Neural progenitor cell (in vitro differentiated cells): Measurements from ENCODE around the gene BCR. TPM values are rescaled to one million over a fixed set of nuclear protein-coding genes. Genes with fewer than 3 reads are reported as not detected.

ENCODE experiments used
- DNase-seq: peaks from one replicate; pipeline ENCODE4 v3.0.0-alpha.2; 2016; ENCODE audit warnings: low spot score
- H2AFZ ChIP-seq: fragments of 200-600 bp; sonication (generic); replicated peaks from 2 replicates; pipeline ENCODE4 v1.6.1; 2016; ENCODE audit warnings: antibody characterized with exemption
- H3F3A ChIP-seq: fragments of 200-600 bp; sonication (generic); 2 replicates; pipeline ENCODE4 v1.6.1; 2016; ENCODE audit warnings: antibody characterized with exemption, low read depth
- H3K27ac ChIP-seq: fragments of 200-600 bp; sonication (generic); 2 replicates; pipeline ENCODE4 v1.5.1; 2016; ENCODE audit warnings: mild to moderate bottlenecking
- H3K27me3 ChIP-seq: fragments of 200-600 bp; sonication (generic); 2 replicates; pipeline ENCODE4 v1.6.1; 2016; ENCODE audit warnings: mild to moderate bottlenecking, moderate library complexity
- H3K36me3 ChIP-seq: fragments of 200-600 bp; sonication (generic); 2 replicates; pipeline ENCODE4 v1.5.1; 2016
- H3K4me1 ChIP-seq: fragments of 200-600 bp; sonication (generic); 2 replicates; pipeline ENCODE4 v1.6.1; 2016; ENCODE audit warnings: mixed run types
- H3K4me2 ChIP-seq: fragments of 200-600 bp; sonication (generic); 2 replicates; pipeline ENCODE4 v1.6.1; 2016
- H3K4me3 ChIP-seq: fragments of 200-600 bp; sonication (generic); 2 replicates; pipeline ENCODE4 v1.5.1; 2016
- H3K79me2 ChIP-seq: fragments of 200-600 bp; sonication (generic); 2 replicates; pipeline ENCODE4 v1.6.1; 2016; ENCODE audit warnings: low read depth
- H3K9ac ChIP-seq: fragments of 200-600 bp; sonication (generic); 2 replicates; pipeline ENCODE4 v1.6.1; 2016
- H3K9me3 ChIP-seq: fragments of 200-600 bp; sonication (generic); 2 replicates; pipeline ENCODE4 v1.5.1; 2016; ENCODE audit warnings: low read depth
- H4K20me1 ChIP-seq: fragments of 200-600 bp; sonication (generic); 2 replicates; pipeline ENCODE4 v1.6.1; 2016; ENCODE audit warnings: low read depth
- H3K27ac Mint-ChIP-seq: 3 replicates; pipeline ENCODE4 v1.8.0; 2021; ENCODE audit warnings: mixed read lengths
- H3K27me3 Mint-ChIP-seq: 2 replicates; pipeline ENCODE4 v1.8.0; 2022; ENCODE audit warnings: low read depth, mild to moderate bottlenecking, inconsistent platforms, moderate library complexity, mixed read lengths; ENCODE audit not compliant: insufficient read depth
- H3K36me3 Mint-ChIP-seq: 3 replicates; pipeline ENCODE4 v1.8.0; 2021; ENCODE audit warnings: mixed read lengths
- H3K4me1 Mint-ChIP-seq: 3 replicates; pipeline ENCODE4 v1.8.0; 2021; ENCODE audit warnings: mixed read lengths
- H3K4me3 Mint-ChIP-seq: 3 replicates; pipeline ENCODE4 v1.8.0; 2021; ENCODE audit warnings: mild to moderate bottlenecking, moderate library complexity, mixed read lengths
- H3K9me3 Mint-ChIP-seq: 3 replicates; pipeline ENCODE4 v1.8.0; 2020; ENCODE audit warnings: mixed read lengths
- CTCF ChIP-seq: fragments of 200-600 bp; sonication (generic); IDR thresholded peaks from 2 replicates; pipeline ENCODE4 v1.5.1; 2017; ENCODE audit warnings: antibody characterized with exemption, mild to moderate bottlenecking
- EZH2 ChIP-seq: fragments of 200-600 bp; sonication (generic); IDR thresholded peaks from 2 replicates; pipeline ENCODE4 v1.6.1; 2017; ENCODE audit warnings: antibody characterized with exemption, mild to moderate bottlenecking, moderate library complexity
- EZH2phosphoT487 ChIP-seq: fragments of 200-600 bp; sonication (generic); IDR thresholded peaks from 2 replicates; pipeline ENCODE4 v1.6.1; 2017; ENCODE audit warnings: antibody characterized with exemption
- total RNA-seq: library from RNA; depleted of rRNA; stranded (reverse); fragments of >200 nt; gene quantifications from 2 replicates; pipeline ENCODE4 v1.2.3, GENCODE V29; 2015; ENCODE audit warnings: low replicate concordance

The BCR gene
- total RNA-seq, 1 donor from 2014 or later: 35.5 TPM

- Mint-ChIP-seq H3K27ac (peak overlapping the region; percentile 82), H3K27me3 (peaks cover 2% of the 10 kb centered on the region), H3K4me3 (peak overlapping the region; percentile 30), H3K9me3 (peaks cover 5% of the 10 kb centered on the region), H3K4me1 (peaks cover 79% of the 10 kb centered on the region), H3K36me3 (peaks cover 15% of the 10 kb centered on the region)
- DNase-seq: no peak
- peaks cover 73% of the 10 kb centered on the region for H3K79me2 ChIP-seq
- TF ChIP-seq CTCF (no peak), EZH2phosphoT487 (no peak), EZH2 (no peak)
- H3K9me3 ChIP-seq: no peaks in the 10 kb centered on the region
- no peak overlapping the region for H3K4me2 ChIP-seq
- H3K9ac ChIP-seq: no peak overlapping the region
- H3K27ac ChIP-seq: no peak overlapping the region
- H3K4me1 ChIP-seq: peaks cover 57% of the 10 kb centered on the region
- H3K27me3 ChIP-seq: no peaks in the 10 kb centered on the region
- H3K4me3 ChIP-seq: no peak overlapping the region
- peaks cover 50% of the 10 kb centered on the region for H3F3A ChIP-seq
- H2AFZ ChIP-seq: no peak overlapping the region
- H4K20me1 ChIP-seq: peaks cover 59% of the 10 kb centered on the region
- no peaks in the 10 kb centered on the region for H3K36me3 ChIP-seq
Measured at GRCh38 chr22:23239429-23239828, 59.1 kb downstream of the BCR start.

GRCh38 chr22:23240639-23241389, 60.5 kb downstream of the BCR start:
- peaks cover 50% of the 10 kb centered on the region for H3F3A ChIP-seq
- no peak overlapping the region for H3K9ac ChIP-seq
- DNase-seq: peak; percentile 50
- H2AFZ ChIP-seq: no peak overlapping the region
- no peaks in the 10 kb centered on the region for H3K27me3 ChIP-seq
- TF ChIP-seq EZH2 (no peak), CTCF (peak; percentile 47), EZH2phosphoT487 (no peak)
- peak overlapping the region; percentile 16 for H3K4me3 Mint-ChIP-seq
- H3K4me2 ChIP-seq: peak overlapping the region; percentile 80
- peaks cover 62% of the 10 kb centered on the region for H3K4me1 ChIP-seq
- peaks cover 73% of the 10 kb centered on the region for H3K79me2 ChIP-seq
- H3K4me1 Mint-ChIP-seq: peaks cover 88% of the 10 kb centered on the region
- H3K27ac Mint-ChIP-seq: peak overlapping the region; percentile 99
- H3K4me3 ChIP-seq: no peak overlapping the region
- peaks cover 57% of the 10 kb centered on the region for H4K20me1 ChIP-seq
- H3K36me3 Mint-ChIP-seq: peaks cover 8% of the 10 kb centered on the region
- no peaks in the 10 kb centered on the region for H3K36me3 ChIP-seq
- no peak overlapping the region for H3K27ac ChIP-seq
- peaks cover 2% of the 10 kb centered on the region for H3K27me3 Mint-ChIP-seq
- H3K9me3 Mint-ChIP-seq: peaks cover 2% of the 10 kb centered on the region
- no peaks in the 10 kb centered on the region for H3K9me3 ChIP-seq

GRCh38 chr22:23241562-23242472, 61.5 kb downstream of the BCR start:
- Histone ChIP-seq H3K79me2 (peaks cover 73% of the 10 kb centered on the region), H3K4me1 (peaks cover 59% of the 10 kb centered on the region), H3K36me3 (no peaks in the 10 kb centered on the region), H3K9ac (no peak overlapping the region), H4K20me1 (peaks cover 47% of the 10 kb centered on the region), H3K27ac (peak overlapping the region; percentile 94), H3F3A (peaks cover 47% of the 10 kb centered on the region), H3K27me3 (no peaks in the 10 kb centered on the region), H3K4me3 (peak overlapping the region; percentile 42), H3K4me2 (peak overlapping the region; percentile 80), H3K9me3 (no peaks in the 10 kb centered on the region), H2AFZ (no peak overlapping the region)
- DNase-seq: no peak
- Mint-ChIP-seq H3K4me3 (peak overlapping the region; percentile 80), H3K27me3 (no peaks in the 10 kb centered on the region), H3K36me3 (peaks cover 7% of the 10 kb centered on the region), H3K9me3 (peaks cover 2% of the 10 kb centered on the region), H3K4me1 (peaks cover 88% of the 10 kb centered on the region), H3K27ac (peak overlapping the region; percentile 99)
- TF ChIP-seq CTCF (no peak), EZH2phosphoT487 (no peak), EZH2 (no peak)
